Ovary (tissue), 3 donors: ENCODE results near the gene PRPS1L1.

ENCODE experiments used
- EP300 ChIP-seq: sonication (generic); formaldehyde crosslinking; IDR thresholded peaks from one replicate; pipeline ENCODE4 v1.6.1; 2017; ENCODE audit warnings: antibody characterized with exemption
- POLR2A ChIP-seq: fragments of 450-650 bp; IDR thresholded peaks from one replicate; pipeline ENCODE4 v1.6.1; 2017; ENCODE audit warnings: antibody characterized with exemption, mild to moderate bottlenecking, moderate library complexity
- TF ChIP-seq, protein P1 (sequence below), 3 donors: fragments of 450-650 bp in 2 of 3; fragments of 200-600 bp in 1 of 3; IDR thresholded peaks; one replicate each; pipeline versions ENCODE4 v1.5.1 to v1.8.0; 2016 to 2022; ENCODE audit warnings: antibody characterized with exemption in 3 of 3, mild to moderate bottlenecking in 1 of 3
- donor health status: DM: no; HTN: no; CAD: no.

- TF ChIP-seq, protein P1, sequence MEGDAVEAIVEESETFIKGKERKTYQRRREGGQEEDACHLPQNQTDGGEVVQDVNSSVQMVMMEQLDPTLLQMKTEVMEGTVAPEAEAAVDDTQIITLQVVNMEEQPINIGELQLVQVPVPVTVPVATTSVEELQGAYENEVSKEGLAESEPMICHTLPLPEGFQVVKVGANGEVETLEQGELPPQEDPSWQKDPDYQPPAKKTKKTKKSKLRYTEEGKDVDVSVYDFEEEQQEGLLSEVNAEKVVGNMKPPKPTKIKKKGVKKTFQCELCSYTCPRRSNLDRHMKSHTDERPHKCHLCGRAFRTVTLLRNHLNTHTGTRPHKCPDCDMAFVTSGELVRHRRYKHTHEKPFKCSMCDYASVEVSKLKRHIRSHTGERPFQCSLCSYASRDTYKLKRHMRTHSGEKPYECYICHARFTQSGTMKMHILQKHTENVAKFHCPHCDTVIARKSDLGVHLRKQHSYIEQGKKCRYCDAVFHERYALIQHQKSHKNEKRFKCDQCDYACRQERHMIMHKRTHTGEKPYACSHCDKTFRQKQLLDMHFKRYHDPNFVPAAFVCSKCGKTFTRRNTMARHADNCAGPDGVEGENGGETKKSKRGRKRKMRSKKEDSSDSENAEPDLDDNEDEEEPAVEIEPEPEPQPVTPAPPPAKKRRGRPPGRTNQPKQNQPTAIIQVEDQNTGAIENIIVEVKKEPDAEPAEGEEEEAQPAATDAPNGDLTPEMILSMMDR (IDR thresholded peaks at IDR 0.05): no peak
- TF ChIP-seq POLR2A: no peak
- TF ChIP-seq EP300: no peak
These were observed 10.8 kb downstream of the PRPS1L1 start for GRCh38 chr7:18016547-18017444.
